Osteoblast (primary cell): ENCODE results near the gene STK26. TPM values are rescaled to one million over a fixed set of nuclear protein-coding genes. Genes with fewer than 3 reads are reported as not detected.

Experiments used
- DNase-seq: peaks from one replicate; pipeline ENCODE4 v3.0.0; 2011; ENCODE audit warnings: low spot score, mixed read lengths; ENCODE audit not compliant: insufficient read length; ENCODE audit errors: missing footprints
- H2AFZ ChIP-seq: 2 replicates; pipeline ENCODE4 v1.6.0; 2011; ENCODE audit warnings: mild to moderate bottlenecking, low read length
- H3K27ac ChIP-seq: 2 replicates; pipeline ENCODE4 v1.5.1; 2011; ENCODE audit warnings: mild to moderate bottlenecking, low read depth, low read length, moderate library complexity
- H3K27me3 ChIP-seq: 2 replicates; pipeline ENCODE4 v1.6.0; 2012; ENCODE audit warnings: mild to moderate bottlenecking, control low read depth, inconsistent platforms, low read length, moderate library complexity; ENCODE audit not compliant: insufficient read depth
- H3K36me3 ChIP-seq: 2 replicates; pipeline ENCODE4 v1.5.1; 2011; ENCODE audit warnings: mild to moderate bottlenecking, low read length, control low read depth, moderate library complexity; ENCODE audit not compliant: insufficient read depth
- H3K4me1 ChIP-seq: 2 replicates; pipeline ENCODE4 v1.5.1; 2011; ENCODE audit warnings: mild to moderate bottlenecking, low read length, control low read depth, moderate library complexity; ENCODE audit not compliant: insufficient read depth
- H3K4me2 ChIP-seq: 2 replicates; pipeline ENCODE4 v1.6.0; 2011; ENCODE audit warnings: mild to moderate bottlenecking, low read length; ENCODE audit not compliant: insufficient read depth
- H3K4me3 ChIP-seq: fragments of 200-600 bp; sonication (generic); 3 replicates; pipeline ENCODE4 v1.5.1; 2012; ENCODE audit warnings: mild to moderate bottlenecking, low read length, inconsistent platforms; ENCODE audit not compliant: insufficient read depth
- H3K79me2 ChIP-seq: 2 replicates; pipeline ENCODE4 v1.6.0; 2012; ENCODE audit warnings: mild to moderate bottlenecking, low read length, control low read depth, inconsistent platforms; ENCODE audit not compliant: insufficient read depth
- H3K9me3 ChIP-seq: 2 replicates; pipeline ENCODE4 v1.5.1; 2011; ENCODE audit warnings: low read depth, low read length, control low read depth
- H4K20me1 ChIP-seq: 2 replicates; pipeline ENCODE4 v1.6.0; 2012; ENCODE audit warnings: mild to moderate bottlenecking, low read length, control low read depth; ENCODE audit not compliant: insufficient read depth
- total RNA-seq: library from RNA; depleted of rRNA; stranded (reverse); fragments of >200 nt; gene quantifications from 2 replicates; pipeline ENCODE4 v1.2.3, GENCODE V29; 2012
- TF ChIP-seq, protein P1 (sequence below): IDR thresholded peaks from 2 replicates; pipeline ENCODE4 v1.5.1; 2011; ENCODE audit warnings: mild to moderate bottlenecking, low read depth, low read length, moderate library complexity; ENCODE audit errors: extremely low read depth

Gene STK26
- total RNA-seq, 1 donor = 9.4 TPM

DNA sequence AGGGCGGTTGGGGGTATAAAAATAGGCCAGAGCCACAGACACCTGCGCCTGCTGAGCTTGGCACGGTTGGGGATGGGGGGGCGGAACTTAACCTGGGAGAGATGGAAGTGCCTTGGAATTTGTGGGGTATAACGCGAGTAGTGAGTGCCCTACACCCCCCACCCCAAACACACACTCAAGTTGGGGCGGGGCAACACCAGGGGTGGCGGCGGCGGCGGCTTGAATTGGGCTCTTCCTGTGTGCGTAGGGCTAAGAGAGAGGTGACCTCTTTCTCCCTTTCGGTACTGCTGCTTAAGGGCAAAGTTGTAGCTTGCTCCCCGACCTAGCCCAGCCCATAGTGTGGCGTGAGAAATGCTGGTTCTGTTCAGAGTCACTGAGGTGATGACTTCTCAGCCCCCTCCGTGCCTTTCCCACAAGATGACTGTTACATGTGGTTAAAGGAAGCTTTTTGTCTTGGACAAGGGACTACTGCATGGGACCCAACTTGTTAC, 839 bp downstream of the STK26 start:
- no peak overlapping the region for H3K27ac ChIP-seq
- no peaks in the 10 kb centered on the region for H3K79me2 ChIP-seq
- no peaks in the 10 kb centered on the region for H3K9me3 ChIP-seq
- no peak for DNase-seq
- peaks cover 4% of the 10 kb centered on the region for H3K4me1 ChIP-seq
- H3K36me3 ChIP-seq = no peaks in the 10 kb centered on the region
- H3K4me3 ChIP-seq = peak overlapping the region; percentile 75
- no peaks in the 10 kb centered on the region for H4K20me1 ChIP-seq
- peak overlapping the region; percentile 83 for H2AFZ ChIP-seq
- peak overlapping the region; percentile 90 for H3K4me2 ChIP-seq
- TF ChIP-seq, protein P1, sequence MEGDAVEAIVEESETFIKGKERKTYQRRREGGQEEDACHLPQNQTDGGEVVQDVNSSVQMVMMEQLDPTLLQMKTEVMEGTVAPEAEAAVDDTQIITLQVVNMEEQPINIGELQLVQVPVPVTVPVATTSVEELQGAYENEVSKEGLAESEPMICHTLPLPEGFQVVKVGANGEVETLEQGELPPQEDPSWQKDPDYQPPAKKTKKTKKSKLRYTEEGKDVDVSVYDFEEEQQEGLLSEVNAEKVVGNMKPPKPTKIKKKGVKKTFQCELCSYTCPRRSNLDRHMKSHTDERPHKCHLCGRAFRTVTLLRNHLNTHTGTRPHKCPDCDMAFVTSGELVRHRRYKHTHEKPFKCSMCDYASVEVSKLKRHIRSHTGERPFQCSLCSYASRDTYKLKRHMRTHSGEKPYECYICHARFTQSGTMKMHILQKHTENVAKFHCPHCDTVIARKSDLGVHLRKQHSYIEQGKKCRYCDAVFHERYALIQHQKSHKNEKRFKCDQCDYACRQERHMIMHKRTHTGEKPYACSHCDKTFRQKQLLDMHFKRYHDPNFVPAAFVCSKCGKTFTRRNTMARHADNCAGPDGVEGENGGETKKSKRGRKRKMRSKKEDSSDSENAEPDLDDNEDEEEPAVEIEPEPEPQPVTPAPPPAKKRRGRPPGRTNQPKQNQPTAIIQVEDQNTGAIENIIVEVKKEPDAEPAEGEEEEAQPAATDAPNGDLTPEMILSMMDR = no peak
- peaks cover 28% of the 10 kb centered on the region for H3K27me3 ChIP-seq

DNA sequence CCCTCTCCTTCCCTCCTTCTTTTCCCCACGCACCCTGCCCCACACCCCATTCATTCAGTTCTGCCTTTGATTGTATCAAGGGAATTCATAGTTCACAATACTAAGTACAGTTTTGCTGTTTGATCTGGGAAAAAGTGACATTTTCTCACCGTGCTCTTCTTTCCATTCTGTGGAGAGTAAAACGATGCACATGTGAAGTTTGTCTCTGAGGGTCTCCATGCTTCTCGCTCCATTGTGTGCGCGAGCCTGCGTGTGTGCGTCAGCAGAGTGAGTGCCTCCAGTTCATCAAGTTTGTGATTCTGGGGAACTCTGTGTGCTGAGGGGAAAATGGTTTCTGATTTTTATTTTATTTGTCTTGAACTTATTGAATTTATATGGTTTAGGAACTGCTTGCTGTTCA, 1.9 kb downstream of the STK26 start:
- H3K27ac ChIP-seq = no peak overlapping the region
- H3K4me3 ChIP-seq = no peak overlapping the region
- H3K36me3 ChIP-seq = no peaks in the 10 kb centered on the region
- peaks cover 4% of the 10 kb centered on the region for H3K4me1 ChIP-seq
- DNase-seq = no peak
- H4K20me1 ChIP-seq = no peaks in the 10 kb centered on the region
- no peaks in the 10 kb centered on the region for H3K79me2 ChIP-seq
- no peaks in the 10 kb centered on the region for H3K9me3 ChIP-seq
- TF ChIP-seq, protein P1 = no peak
- no peak overlapping the region for H3K4me2 ChIP-seq
- H3K27me3 ChIP-seq = peaks cover 26% of the 10 kb centered on the region
- H2AFZ ChIP-seq = no peak overlapping the region

DNA sequence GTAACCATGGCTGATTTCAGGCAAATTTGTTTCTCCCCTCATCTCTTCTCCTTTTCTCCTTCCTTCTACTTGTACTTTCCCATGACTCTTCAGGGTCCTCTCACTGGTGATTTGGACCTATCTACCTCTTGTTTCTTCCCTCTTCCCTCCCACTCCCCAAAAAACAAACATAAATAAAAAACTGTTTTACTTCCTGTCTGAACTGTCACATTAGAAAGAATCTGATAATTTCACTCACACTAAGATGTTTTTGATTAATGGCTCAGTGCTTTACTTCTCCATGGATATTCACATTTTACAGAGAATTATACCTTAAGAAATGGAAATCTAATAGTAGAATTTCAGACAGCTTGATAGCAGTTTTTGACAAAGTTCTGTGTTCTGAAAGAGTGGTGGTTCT, 7.2 kb downstream of the STK26 start:
- Histone ChIP-seq H3K4me3 (no peak overlapping the region), H3K27ac (no peak overlapping the region), H2AFZ (no peak overlapping the region), H4K20me1 (no peaks in the 10 kb centered on the region), H3K27me3 (peaks cover 17% of the 10 kb centered on the region), H3K36me3 (no peaks in the 10 kb centered on the region), H3K79me2 (no peaks in the 10 kb centered on the region), H3K9me3 (no peaks in the 10 kb centered on the region), H3K4me2 (no peak overlapping the region), H3K4me1 (no peaks in the 10 kb centered on the region)
- TF ChIP-seq, protein P1 = no peak
- DNase-seq = no peak

DNA sequence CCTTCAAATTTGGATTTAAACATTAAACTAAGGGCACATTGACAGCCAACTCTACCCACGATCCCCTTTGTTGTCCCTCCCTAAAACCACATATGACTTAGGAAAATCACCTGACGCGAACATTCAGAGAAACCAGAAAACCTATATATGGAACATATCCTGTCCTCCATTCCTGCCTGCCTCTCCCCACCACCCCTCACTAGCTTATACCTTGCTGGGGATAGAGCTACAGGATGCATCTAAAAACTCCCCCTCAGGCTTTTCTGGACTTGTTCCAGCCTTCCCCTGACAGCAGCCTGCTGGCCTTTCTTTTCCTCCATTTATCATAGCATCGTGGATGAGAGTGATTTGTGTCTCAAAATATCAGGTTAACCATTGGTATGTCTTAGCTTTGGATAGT, 8.8 kb downstream of the STK26 start:
- no peaks in the 10 kb centered on the region for H3K9me3 ChIP-seq
- TF ChIP-seq, protein P1 = no peak
- H2AFZ ChIP-seq = no peak overlapping the region
- no peak overlapping the region for H3K27ac ChIP-seq
- H4K20me1 ChIP-seq = no peaks in the 10 kb centered on the region
- no peak overlapping the region for H3K4me3 ChIP-seq
- DNase-seq = no peak
- no peaks in the 10 kb centered on the region for H3K36me3 ChIP-seq
- H3K27me3 ChIP-seq = peaks cover 9% of the 10 kb centered on the region
- H3K79me2 ChIP-seq = no peaks in the 10 kb centered on the region
- no peak overlapping the region for H3K4me2 ChIP-seq
- no peaks in the 10 kb centered on the region for H3K4me1 ChIP-seq
